Activated gamma-delta T cell treated with Interleukin-2 at 50 U/mL for 16 hours (primary cell): Measurements from ENCODE around the gene NFIC.
A peak's percentile ranks its signal among the peaks of the same experiment; 100 is the strongest.

ENCODE experiments used
- DNase-seq: peaks from one replicate; pipeline ENCODE4 v3.0.0-alpha.2; 2020

Gene NFIC

DNA sequence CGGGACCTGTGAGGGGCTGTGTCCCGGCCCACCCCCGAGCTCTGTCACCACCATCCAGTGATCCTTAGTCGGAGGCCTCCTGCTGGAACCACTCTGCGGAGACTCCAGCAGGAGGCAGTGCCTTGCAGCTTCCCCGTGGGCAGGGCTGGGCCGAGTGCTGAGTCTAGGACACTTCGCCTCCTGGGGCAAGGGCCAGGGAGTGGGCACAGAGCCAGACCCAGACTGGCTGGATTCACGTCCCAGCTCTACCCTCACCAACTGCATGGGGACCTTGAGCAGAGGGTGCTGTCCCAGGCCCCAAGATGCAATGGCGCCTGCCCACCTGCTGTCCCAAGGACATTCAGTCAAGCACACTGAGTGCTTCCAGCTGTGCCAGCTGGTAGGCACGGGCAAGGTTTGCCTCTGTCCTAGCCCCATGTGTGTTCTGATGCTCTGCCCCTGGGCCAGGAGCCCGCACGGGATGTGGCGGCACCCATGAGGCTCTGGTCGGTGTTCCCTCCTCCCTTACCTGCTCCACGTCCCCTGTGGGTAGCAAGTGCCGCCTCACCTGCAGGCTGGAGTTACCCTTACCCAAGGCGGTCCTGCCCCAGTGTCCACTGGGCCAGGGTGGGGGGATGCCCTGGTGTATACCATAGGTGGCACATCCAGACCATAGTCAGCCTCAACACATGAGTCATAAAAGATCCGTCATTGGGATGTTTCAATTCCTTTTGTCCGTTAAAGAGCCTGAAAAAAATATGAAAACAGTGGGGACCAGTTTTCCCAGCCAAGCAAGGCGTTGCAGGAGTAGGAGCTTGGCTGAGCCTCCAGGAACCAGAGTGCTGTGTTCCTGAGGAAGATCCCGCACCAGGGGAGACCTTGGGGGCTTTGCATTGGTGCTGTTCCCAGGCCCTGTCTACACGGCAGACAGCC, 147.1 kb downstream of the NFIC start:
- DNase-seq, result no peak

DNA sequence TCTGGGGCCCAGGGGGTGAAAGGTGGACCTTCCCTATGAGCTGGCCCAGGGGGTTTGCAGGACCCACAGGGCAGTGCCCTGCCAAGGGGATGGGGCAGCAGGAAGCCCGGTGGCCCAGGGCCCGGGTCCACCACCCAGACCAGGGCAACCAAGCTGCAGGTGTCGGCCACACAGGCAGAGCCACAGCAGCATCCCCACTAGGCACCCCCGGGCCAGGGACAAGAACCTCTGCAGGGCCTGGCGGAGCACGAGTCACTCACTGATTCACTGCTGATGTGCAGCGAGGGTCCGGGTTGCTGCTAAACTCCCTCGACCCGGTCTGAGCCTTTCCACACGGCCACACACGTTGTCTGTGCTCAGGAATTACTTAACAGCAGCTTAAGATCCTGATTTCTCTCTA, 148.5 kb downstream of the NFIC start:
- no peak for DNase-seq

DNA sequence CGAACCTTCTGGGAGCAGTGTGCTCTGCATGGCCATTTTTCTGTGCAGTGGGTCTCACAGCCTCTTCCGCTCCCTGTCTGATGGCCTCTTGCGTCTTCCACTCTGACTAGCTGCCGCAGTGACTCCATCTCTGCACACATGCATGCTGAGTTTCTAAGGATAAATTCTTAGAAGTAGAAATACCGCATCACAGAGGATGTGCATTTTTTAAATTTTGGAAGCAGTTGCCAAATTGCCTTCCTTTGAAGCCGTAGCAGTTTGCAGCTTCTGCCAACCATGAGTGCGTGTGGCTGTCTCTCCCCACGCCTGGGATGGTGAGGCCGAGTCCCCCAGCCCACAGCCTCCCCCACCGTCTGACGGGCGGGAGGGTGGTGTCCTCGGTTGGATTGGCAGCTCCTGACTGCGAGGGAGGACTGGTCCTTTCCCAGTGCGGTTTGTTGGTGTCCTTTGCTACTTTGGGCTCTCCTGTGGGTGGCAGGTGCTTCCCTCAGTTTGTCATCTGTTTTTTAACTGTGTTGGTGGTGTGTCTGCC, 149.6 kb downstream of the NFIC start:
- DNase-seq, result no peak

DNA sequence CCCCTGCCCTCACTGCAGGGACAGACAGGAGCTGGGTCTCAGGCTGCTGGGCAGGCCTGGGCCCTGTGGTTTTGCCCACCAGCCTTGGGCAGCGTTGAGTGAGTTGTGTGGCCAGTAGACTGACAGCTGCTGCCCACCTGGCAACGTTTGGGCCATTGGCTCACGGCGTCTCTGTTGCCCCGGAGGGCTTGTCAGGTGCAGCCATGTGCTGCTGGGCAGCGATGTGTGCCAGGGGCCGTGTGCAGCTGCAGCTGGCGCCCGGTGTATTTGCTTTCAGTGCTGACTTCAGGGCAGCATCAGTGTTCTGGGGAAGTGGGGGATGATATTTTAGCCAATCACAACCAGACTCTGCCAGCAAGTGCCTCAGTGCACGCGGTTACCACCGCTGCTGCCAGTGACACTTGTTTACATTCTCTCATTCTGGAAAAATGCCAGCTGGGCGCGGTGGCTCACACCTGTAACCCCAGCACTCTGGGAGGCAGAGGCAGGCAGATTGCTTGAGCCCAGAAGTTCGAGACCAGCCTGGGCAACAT, 150.4 kb downstream of the NFIC start:
- peak; percentile 51 for DNase-seq

DNA sequence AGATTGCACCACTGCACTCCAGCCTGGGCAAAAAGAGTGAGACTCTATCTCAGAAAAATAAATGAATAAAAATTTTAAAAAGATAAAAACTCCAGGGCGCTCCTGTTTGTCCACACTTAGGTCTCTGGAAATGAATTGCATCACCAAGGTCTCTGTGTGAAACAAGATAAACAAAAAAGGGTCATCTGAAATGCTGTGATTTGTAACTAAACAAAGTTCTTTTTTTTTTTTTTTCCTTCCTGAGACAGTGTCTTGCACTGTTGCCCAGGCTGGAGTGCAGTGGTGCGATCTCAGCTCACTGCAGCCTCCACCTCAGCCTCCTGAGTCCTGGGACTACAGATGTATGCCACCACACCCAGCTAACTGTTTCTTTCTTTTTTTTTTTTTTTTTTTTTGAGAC, 151.3 kb downstream of the NFIC start:
- no peak for DNase-seq

DNA sequence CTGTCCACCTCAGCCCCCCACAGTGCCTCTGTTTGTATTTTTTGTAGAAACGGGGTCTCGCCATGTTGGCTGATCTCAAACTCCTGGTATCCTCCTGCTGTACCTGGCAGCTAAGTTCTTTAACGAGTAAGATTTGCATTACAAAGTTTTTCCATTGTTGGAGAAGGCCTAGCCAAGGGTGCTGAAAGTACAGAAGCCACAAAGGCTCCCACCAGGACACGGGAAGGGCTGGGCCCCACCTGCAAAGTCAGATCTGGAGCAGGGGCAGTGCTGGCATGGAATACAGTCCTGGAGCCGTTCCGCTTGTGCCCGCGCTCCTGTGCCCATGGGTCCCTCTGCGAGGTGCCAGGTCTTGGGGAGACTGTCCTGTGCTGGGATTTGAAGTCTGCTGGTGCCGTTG, 151.9 kb downstream of the NFIC start:
- no peak for DNase-seq

DNA sequence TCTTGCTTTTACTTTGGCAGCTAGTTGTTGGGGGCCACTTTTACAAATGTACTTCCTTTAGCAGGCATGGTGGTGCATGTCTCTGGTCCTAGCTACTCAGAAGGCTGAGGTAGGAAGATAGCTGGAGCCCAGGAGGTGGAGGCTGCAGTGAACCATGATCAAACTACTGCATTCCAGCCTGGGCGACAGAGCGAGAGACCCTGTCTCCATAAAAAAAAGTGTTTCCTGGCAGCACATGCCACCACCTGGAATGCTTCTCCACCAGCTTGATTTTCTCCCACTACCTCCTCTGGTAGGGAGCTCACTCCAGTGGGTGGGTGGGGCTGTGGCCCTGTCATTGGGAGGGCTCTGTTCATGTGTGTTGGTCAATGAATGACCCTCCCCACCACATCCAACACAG, 152.3 kb downstream of the NFIC start:
- no peak for DNase-seq
